ENCODE data around the gene TOP1.

- TF ChIP-seq CTCF (tag by site-specific recombination; IDR thresholded peaks at IDR 0.05) (no peak), ZNF274 (IDR thresholded peaks at IDR 0.05; ENCODE audit: low read length) (no peak), ZNF274 (tag by site-specific recombination; IDR thresholded peaks at IDR 0.05; ENCODE audit: borderline replicate concordance) (no peak)
Observed at GRCh38 chr20:41147767-41148191, 119.2 kb downstream of the TOP1 start.

All from HEK293 (cell line).